Measurements from ENCODE around the gene NBEA. TPM values are rescaled to one million over a fixed set of nuclear protein-coding genes. Genes with fewer than 3 reads are reported as not detected.
A peak's percentile ranks its signal among the peaks of the same experiment; 100 is the strongest.

Gene NBEA
- total and polyA plus RNA-seq, 8 donors, result 1.6 to 36.0 (median 7.7) TPM

- intact Hi-C loops (cut with DNase I; ENCODE audit: low total_unique reads), result no loop called here
- no peak overlapping the region for H3K4me3 ChIP-seq
- no peaks in the 10 kb centered on the region for H3K36me3 ChIP-seq
- H3K9me3 ChIP-seq, result no peaks in the 10 kb centered on the region
- H3K27ac ChIP-seq, result no peak overlapping the region
- TF ChIP-seq POLR2AphosphoS5 (IDR thresholded peaks at IDR 0.05) (no peak), EP300 (IDR thresholded peaks at IDR 0.05) (no peak), POLR2A (IDR thresholded peaks at IDR 0.05) (no peak), CTCF (IDR thresholded peaks at IDR 0.05) (no peak)
- WGBS, 5 donors, result 89 to 98% (median 93%) methylated on average over 2 of the region's 2 CpGs
- DNase-seq, result no peak
- no peaks in the 10 kb centered on the region for H3K4me1 ChIP-seq
- no peaks in the 10 kb centered on the region for H3K27me3 ChIP-seq
These were observed 283.5 kb downstream of the NBEA start for GRCh38 chr13:35225582-35225981.

- Histone ChIP-seq H3K4me1 (peaks cover 0 to 15% (median 6%) of the 10 kb centered on the region in 4 donors), H3K36me3 (no peaks in the 10 kb centered on the region), H3K27me3 (no peaks in the 10 kb centered on the region), H3K4me3 (no peak overlapping the region), H3K9me3 (no peaks in the 10 kb centered on the region), H3K27ac (no peak overlapping the region)
- WGBS, 5 donors, result 89 to 98% (median 96%) methylated on average over 2 of the region's 2 CpGs
- TF ChIP-seq POLR2AphosphoS5 (IDR thresholded peaks at IDR 0.05) (no peak), EP300 (IDR thresholded peaks at IDR 0.05) (no peak), POLR2A (IDR thresholded peaks at IDR 0.05) (no peak), CTCF (IDR thresholded peaks at IDR 0.05) (no peak)
- intact Hi-C loops (cut with DNase I; ENCODE audit: low total_unique reads), result no loop called here
- no peak for DNase-seq
These were observed 286.5 kb downstream of the NBEA start for GRCh38 chr13:35228536-35228935.

DNA sequence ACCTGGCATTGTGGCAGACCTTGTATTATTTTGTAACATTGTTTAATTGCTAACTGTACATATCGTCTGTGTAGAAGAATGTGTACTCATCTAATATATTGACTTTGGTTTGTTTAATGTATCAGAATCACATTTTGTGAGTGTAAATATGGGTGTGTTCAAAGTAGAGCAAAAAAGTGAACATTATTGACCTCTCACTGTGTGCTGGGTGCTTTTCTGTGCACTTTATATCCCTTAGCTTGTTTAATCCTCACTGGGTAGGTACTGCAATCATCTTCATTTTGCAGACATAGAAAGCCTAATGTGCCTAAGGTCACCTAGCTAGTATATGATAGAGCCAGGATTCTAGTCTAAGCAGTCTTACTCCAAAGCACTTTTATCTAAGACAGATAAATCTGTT lies 289.4 kb downstream of the NBEA start:
- TF ChIP-seq EP300 (IDR thresholded peaks at IDR 0.05) (no peak), POLR2A (IDR thresholded peaks at IDR 0.05) (no peak), CTCF (IDR thresholded peaks at IDR 0.05) (no peak), POLR2AphosphoS5 (IDR thresholded peaks at IDR 0.05) (no peak)

DNA sequence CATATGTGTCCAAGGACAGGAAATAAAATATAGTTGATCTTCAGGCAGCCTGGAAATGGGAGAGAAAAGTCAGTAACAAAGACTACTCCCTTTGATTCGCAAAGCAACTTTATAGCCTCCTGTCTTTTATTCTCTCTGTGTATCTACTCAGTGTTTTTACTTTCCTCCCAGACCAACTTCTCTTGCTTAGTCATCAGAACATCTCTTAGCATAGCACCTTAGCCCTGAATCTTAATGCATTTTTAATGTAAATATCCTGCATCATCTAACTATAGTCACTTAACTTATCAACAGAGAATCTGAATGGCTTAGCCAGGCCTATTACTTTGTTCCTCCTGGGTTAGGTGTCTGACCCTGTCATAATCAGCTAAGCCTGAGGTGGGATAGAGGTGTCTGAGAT lies 296.2 kb downstream of the NBEA start:
- Histone ChIP-seq H3K4me1 (no peaks in the 10 kb centered on the region), H3K27ac (no peak overlapping the region), H3K9me3 (no peaks in the 10 kb centered on the region), H3K27me3 (no peaks in the 10 kb centered on the region), H3K36me3 (no peaks in the 10 kb centered on the region), H3K4me3 (no peak overlapping the region)
- 87 to 100% (median 91%) methylated on average over 1 of the region's 1 CpG for WGBS, 5 donors
- intact Hi-C loops (cut with DNase I; ENCODE audit: low total_unique reads), result no loop called here
- no peak for DNase-seq
- no peak for TF ChIP-seq POLR2A (IDR thresholded peaks at IDR 0.05)
- no peak for TF ChIP-seq EP300 (IDR thresholded peaks at IDR 0.05)
- TF ChIP-seq CTCF (IDR thresholded peaks at IDR 0.05), result no peak
- TF ChIP-seq POLR2AphosphoS5 (IDR thresholded peaks at IDR 0.05), result no peak

More for the DNA sequence above, 289.4 kb downstream of the NBEA start:
- 35 to 66% (median 58%) methylated on average over 1 of the region's 1 CpG for WGBS, 5 donors
- intact Hi-C loops (cut with DNase I; ENCODE audit: low total_unique reads), result no loop called here
- Histone ChIP-seq H3K9me3 (no peaks in the 10 kb centered on the region), H3K4me3 (no peak overlapping the region), H3K27me3 (no peaks in the 10 kb centered on the region), H3K4me1 (peaks cover 0 to 15% (median 6%) of the 10 kb centered on the region in 4 donors), H3K27ac (no peak overlapping the region), H3K36me3 (no peaks in the 10 kb centered on the region)
- DNase-seq, result peak in 1 of 2 donors; percentile 7

All from stomach (tissue), 9 donors.